Naive B cell (primary cell): ENCODE data around the gene VPS35. TPM values are rescaled to one million over a fixed set of nuclear protein-coding genes. Genes with fewer than 3 reads are reported as not detected.
A peak's percentile ranks its signal among the peaks of the same experiment; 100 is the strongest.
"Not testable (repeated sequence)": the region's sequence is repeated elsewhere in the genome, so short reads cannot be mapped to it uniquely, and the experiment has no call there.

Experiments
- ATAC-seq, 2 donors: fragments of 150-1000 bp; cut with Tn5 transposase; 2 replicates each; pipeline ENCODE4 v1.10.0; 2021; ENCODE audit warnings: low read depth in 2 of 2, mild to moderate bottlenecking in 2 of 2, moderate library complexity in 2 of 2
- DNase-seq: peaks from one replicate; pipeline ENCODE4 v3.0.0; 2022
- H3K27ac Mint-ChIP-seq, 6 donors: one replicate each; pipeline ENCODE4 v1.8.0; 2020 to 2022; ENCODE audit warnings: mild to moderate bottlenecking in 6 of 6, mixed read lengths in 6 of 6, moderate library complexity in 5 of 6, inconsistent platforms in 2 of 6
- H3K27me3 Mint-ChIP-seq, 3 donors: one replicate each; pipeline ENCODE4 v1.8.0; 2021 to 2022; ENCODE audit warnings: mixed read lengths in 3 of 3, mild to moderate bottlenecking in 1 of 3
- H3K36me3 Mint-ChIP-seq, 2 donors: one replicate each; pipeline ENCODE4 v1.8.0; 2020 to 2022; ENCODE audit warnings: mixed read lengths in 2 of 2, inconsistent platforms in 1 of 2, mild to moderate bottlenecking in 1 of 2
- H3K4me1 Mint-ChIP-seq, 3 donors: one replicate each; pipeline ENCODE4 v1.8.0; 2020 to 2022; ENCODE audit warnings: mixed read lengths in 3 of 3, inconsistent platforms in 1 of 3, mild to moderate bottlenecking in 1 of 3, moderate library complexity in 1 of 3
- H3K4me3 Mint-ChIP-seq, 8 donors: one replicate each; pipeline ENCODE4 v1.8.0; 2020 to 2022; ENCODE audit warnings: mild to moderate bottlenecking in 8 of 8, mixed read lengths in 8 of 8, moderate library complexity in 8 of 8, inconsistent platforms in 2 of 8
- H3K9me3 Mint-ChIP-seq, 7 donors: one replicate each; pipeline ENCODE4 v1.8.0; 2020 to 2022; ENCODE audit warnings: mixed read lengths in 7 of 7, mild to moderate bottlenecking in 5 of 7, inconsistent platforms in 2 of 7, moderate library complexity in 1 of 7
- polyA plus RNA-seq, 6 donors: library from polyadenylated mRNA; unstranded; fragments of 300-500 nt; fragmentation: Illumina TruSeq; gene quantifications; one replicate each; pipeline ENCODE4 v1.2.3, GENCODE V29; 2021; ENCODE audit warnings: low read depth in 6 of 6

The VPS35 gene
- polyA plus RNA-seq, 6 donors from 2014 or later = 74.1 to 105 (median 95.4) TPM

GRCh38 chr16:46627746-46628145 is 61.2 kb downstream of the VPS35 start:
- H3K4me3 Mint-ChIP-seq = no peak overlapping the region
- H3K27me3 Mint-ChIP-seq = no peaks in the 10 kb centered on the region
- H3K27ac Mint-ChIP-seq = no peak overlapping the region
- DNase-seq (no peak), ATAC-seq (no peak)
- no peaks in the 10 kb centered on the region for H3K36me3 Mint-ChIP-seq
- H3K9me3 Mint-ChIP-seq = no peaks in the 10 kb centered on the region
- H3K4me1 Mint-ChIP-seq = peaks cover 0 to 4% (median 0%) of the 10 kb centered on the region in 3 donors

- not testable (repeated sequence) for H3K27me3 Mint-ChIP-seq, H3K4me3 Mint-ChIP-seq, H3K27ac Mint-ChIP-seq, ATAC-seq, H3K9me3 Mint-ChIP-seq, H3K36me3 Mint-ChIP-seq, DNase-seq
- peaks cover 3 to 11% (median 9%) of the 10 kb centered on the region in 3 donors for H3K4me1 Mint-ChIP-seq
These were observed 62.3 kb downstream of the VPS35 start for GRCh38 chr16:46626681-46627080.

- not testable (repeated sequence) for H3K4me3 Mint-ChIP-seq, H3K27ac Mint-ChIP-seq, H3K9me3 Mint-ChIP-seq, ATAC-seq, H3K36me3 Mint-ChIP-seq, DNase-seq, H3K27me3 Mint-ChIP-seq
- H3K4me1 Mint-ChIP-seq = peaks cover 18 to 26% (median 24%) of the 10 kb centered on the region in 3 donors
These were observed 64.1 kb downstream of the VPS35 start for GRCh38 chr16:46624862-46625261.

- not testable (repeated sequence) for H3K4me3 Mint-ChIP-seq, H3K9me3 Mint-ChIP-seq, DNase-seq, ATAC-seq, H3K36me3 Mint-ChIP-seq, H3K27ac Mint-ChIP-seq, H3K27me3 Mint-ChIP-seq
- peaks cover 18 to 24% (median 21%) of the 10 kb centered on the region in 3 donors for H3K4me1 Mint-ChIP-seq
These were observed 65.3 kb downstream of the VPS35 start for GRCh38 chr16:46623707-46624106.

- H3K4me3 Mint-ChIP-seq, DNase-seq, H3K9me3 Mint-ChIP-seq, H3K27me3 Mint-ChIP-seq, H3K27ac Mint-ChIP-seq, H3K36me3 Mint-ChIP-seq: not testable (repeated sequence)
- H3K4me1 Mint-ChIP-seq = peaks cover 18 to 24% (median 21%) of the 10 kb centered on the region in 3 donors
- peak in 1 of 2 donors; percentile 23 for ATAC-seq
These were observed 65.7 kb downstream of the VPS35 start for GRCh38 chr16:46623246-46623645.

GRCh38 chr16:46621934-46622676 is 66.9 kb downstream of the VPS35 start:
- ATAC-seq (no peak), DNase-seq (no peak)
- Mint-ChIP-seq H3K36me3 (no peaks in the 10 kb centered on the region), H3K9me3 (no peaks in the 10 kb centered on the region), H3K27ac (peak overlapping the region in 3 of 6 donors; percentile 73 to 93 (median 85)), H3K4me3 (peak overlapping the region; percentile 89 to 96 (median 92)), H3K4me1 (peaks cover 18 to 24% (median 21%) of the 10 kb centered on the region in 3 donors), H3K27me3 (no peaks in the 10 kb centered on the region)

GRCh38 chr16:46621006-46621933 is 67.7 kb downstream of the VPS35 start, which contains the start of gene SHCBP1:
Gene SHCBP1, minus strand, starts transcription at chr16:46621379. Its CDS starts 20 bp downstream, at chr16:46621359.
- ATAC-seq = peak; percentile 92
- no peaks in the 10 kb centered on the region for H3K9me3 Mint-ChIP-seq
- peak within 1 kb of the TSS; percentile 73 to 93 (median 85) for H3K27ac Mint-ChIP-seq
- H3K4me3 Mint-ChIP-seq = peak within 1 kb of the TSS; percentile 89 to 96 (median 92)
- peaks cover 18 to 24% (median 21%) of the 10 kb centered on the region in 3 donors for H3K4me1 Mint-ChIP-seq
- no peaks in the 10 kb centered on the region for H3K27me3 Mint-ChIP-seq
- H3K36me3 Mint-ChIP-seq = no peaks in the 10 kb centered on the region
- peak; percentile 65 for DNase-seq

GRCh38 chr16:46620266-46621005 is 68.5 kb downstream of the VPS35 start:
- H3K27me3 Mint-ChIP-seq = no peaks in the 10 kb centered on the region
- DNase-seq (peak; percentile 3), ATAC-seq (peak; percentile 17 to 19)
- H3K27ac Mint-ChIP-seq = peak overlapping the region; percentile 30 to 88 (median 76)
- peaks cover 18 to 24% (median 21%) of the 10 kb centered on the region in 3 donors for H3K4me1 Mint-ChIP-seq
- peak overlapping the region; percentile 89 to 96 (median 90) for H3K4me3 Mint-ChIP-seq
- no peaks in the 10 kb centered on the region for H3K36me3 Mint-ChIP-seq
- H3K9me3 Mint-ChIP-seq = no peaks in the 10 kb centered on the region

GRCh38 chr16:46618516-46618915 is 70.5 kb downstream of the VPS35 start:
- Mint-ChIP-seq H3K4me3 (no peak overlapping the region), H3K4me1 (peaks cover 18 to 24% (median 21%) of the 10 kb centered on the region in 3 donors), H3K27ac (peak overlapping the region in 1 of 6 donors; percentile 63)

GRCh38 chr16:46614006-46614405 is 75.0 kb downstream of the VPS35 start:
- no peak overlapping the region for H3K27ac Mint-ChIP-seq
- H3K9me3 Mint-ChIP-seq = no peaks in the 10 kb centered on the region
- no peaks in the 10 kb centered on the region for H3K4me1 Mint-ChIP-seq
- DNase-seq (no peak), ATAC-seq (no peak)
- H3K4me3 Mint-ChIP-seq = no peak overlapping the region
- H3K27me3 Mint-ChIP-seq = no peaks in the 10 kb centered on the region
- no peaks in the 10 kb centered on the region for H3K36me3 Mint-ChIP-seq

More at GRCh38 chr16:46618516-46618915, 70.5 kb downstream of the VPS35 start:
- Mint-ChIP-seq H3K27me3 (no peaks in the 10 kb centered on the region), H3K9me3 (no peaks in the 10 kb centered on the region), H3K36me3 (no peaks in the 10 kb centered on the region)
- DNase-seq = no peak
- no peak for ATAC-seq

GRCh38 chr16:46613352-46613751 is 75.6 kb downstream of the VPS35 start:
- Mint-ChIP-seq H3K4me3 (no peak overlapping the region), H3K4me1 (no peaks in the 10 kb centered on the region), H3K36me3 (no peaks in the 10 kb centered on the region), H3K27me3 (no peaks in the 10 kb centered on the region), H3K9me3 (no peaks in the 10 kb centered on the region), H3K27ac (no peak overlapping the region)
- ATAC-seq = no peak
- DNase-seq = no peak

GRCh38 chr16:46612121-46612520 is 76.9 kb downstream of the VPS35 start:
- Mint-ChIP-seq H3K9me3 (no peaks in the 10 kb centered on the region), H3K4me1 (no peaks in the 10 kb centered on the region), H3K27ac (no peak overlapping the region), H3K4me3 (no peak overlapping the region), H3K27me3 (no peaks in the 10 kb centered on the region), H3K36me3 (no peaks in the 10 kb centered on the region)
- no peak for DNase-seq
- ATAC-seq = peak; percentile 50 to 56

- Mint-ChIP-seq H3K9me3 (no peaks in the 10 kb centered on the region), H3K4me1 (no peaks in the 10 kb centered on the region), H3K27me3 (no peaks in the 10 kb centered on the region), H3K27ac (peak overlapping the region in 1 of 6 donors; percentile 4), H3K36me3 (no peaks in the 10 kb centered on the region), H3K4me3 (no peak overlapping the region)
- ATAC-seq (no peak), DNase-seq (peak; percentile 29)
These were observed 81.4 kb downstream of the VPS35 start for GRCh38 chr16:46607529-46607928.
